IPS DF 19.7 (cell line): ENCODE results near the gene RCVRN.
"Not testable (repeated sequence)": the region's sequence is repeated elsewhere in the genome, so short reads cannot be mapped to it uniquely, and the experiment has no call there.

Experiments used
- DNase-seq: peaks from one replicate; pipeline ENCODE4 v3.0.0-alpha.2; 2013; ENCODE audit warnings: low read depth, low spot score

The RCVRN gene

GRCh38 chr17:9922012-9922848, 17.2 kb upstream of the RCVRN start:
- no peak for DNase-seq

DNA sequence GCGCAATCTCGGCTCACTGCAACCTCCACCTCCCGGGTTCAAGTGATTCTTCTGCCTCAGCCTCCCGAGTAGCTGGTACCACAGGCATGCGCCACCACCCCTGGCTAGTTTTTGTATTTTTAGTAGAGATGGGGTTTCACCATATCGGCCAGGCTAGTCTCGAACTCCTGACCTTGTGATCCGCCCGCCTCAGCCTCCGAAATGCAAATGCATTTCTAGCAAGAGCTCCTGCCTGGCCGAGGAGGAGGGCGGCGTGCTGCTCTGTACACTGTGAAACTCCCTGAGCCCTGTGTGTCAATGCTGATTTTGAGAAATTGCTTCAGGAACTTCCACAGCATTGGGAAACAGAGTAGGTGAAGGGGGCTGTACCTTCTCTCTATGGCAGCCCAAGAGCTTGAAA, 16.1 kb upstream of the RCVRN start:
- not testable (repeated sequence) for DNase-seq

- DNase-seq: no peak
These were observed 13.8 kb upstream of the RCVRN start for GRCh38 chr17:9918804-9919352.

- DNase-seq: no peak
These were observed 13.3 kb upstream of the RCVRN start for GRCh38 chr17:9918352-9918751.

- DNase-seq: no peak
These were observed 12.7 kb upstream of the RCVRN start for GRCh38 chr17:9917801-9918200.

DNA sequence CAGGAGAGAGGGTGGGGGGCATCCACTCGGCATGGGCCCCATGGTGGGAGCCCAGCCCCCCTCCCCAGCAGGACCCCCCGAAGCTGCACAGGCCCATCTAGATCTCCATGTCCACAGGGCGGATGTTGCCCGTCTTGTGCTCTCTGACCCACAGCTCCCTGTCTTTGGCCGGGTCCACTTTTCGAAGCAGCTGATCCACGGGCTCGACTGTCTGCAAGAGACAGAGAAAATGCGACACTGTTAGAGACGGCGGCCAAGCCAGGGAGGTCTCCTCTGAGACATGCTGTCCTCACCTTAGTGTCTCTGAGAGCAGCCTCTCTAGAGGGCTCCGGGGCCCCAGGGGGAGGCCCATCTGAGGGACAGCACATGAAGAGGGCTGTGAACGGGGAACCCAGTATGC, 12.1 kb upstream of the RCVRN start:
- DNase-seq: no peak

DNA sequence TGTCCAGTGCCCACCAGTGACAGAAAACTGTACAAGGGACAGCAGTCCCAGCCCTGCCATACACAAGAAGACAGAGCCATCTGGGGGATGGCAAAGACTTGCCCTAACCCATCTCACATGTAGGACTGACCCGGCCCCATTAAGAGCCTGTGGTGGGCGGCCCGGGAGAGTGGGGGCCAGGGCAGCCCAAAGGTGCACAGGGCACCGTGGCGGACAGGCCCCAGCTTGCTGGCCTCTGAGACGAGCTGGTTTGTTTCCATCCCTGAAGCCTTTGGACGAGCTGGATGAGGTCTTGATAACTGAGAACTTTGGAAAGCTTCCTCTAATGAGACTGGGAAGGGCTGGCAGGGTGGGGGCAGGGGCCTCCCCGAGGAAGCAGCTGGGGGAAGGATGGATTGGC, 11.0 kb upstream of the RCVRN start:
- DNase-seq: no peak

DNA sequence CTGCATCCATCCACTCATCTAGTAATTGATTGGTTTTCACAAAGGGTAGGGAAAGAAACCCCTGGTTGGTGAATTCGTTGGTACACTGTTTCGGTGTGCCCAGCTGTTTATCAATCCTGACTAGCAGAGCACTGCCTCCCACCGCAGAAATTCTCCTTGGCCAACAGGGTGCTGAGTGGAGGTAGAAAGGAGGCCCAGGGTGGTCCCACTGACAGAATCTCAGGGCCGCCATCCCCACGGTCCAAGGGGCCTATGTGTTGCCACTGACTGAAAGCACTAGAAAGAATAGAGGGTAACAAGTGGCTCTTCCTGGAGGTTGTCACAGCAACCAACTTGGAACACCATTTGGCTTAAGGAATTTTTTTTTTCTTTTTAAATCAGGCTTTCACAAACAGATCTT, 8.4 kb upstream of the RCVRN start:
- DNase-seq: no peak

GRCh38 chr17:9912121-9913099, 7.3 kb upstream of the RCVRN start:
- no peak for DNase-seq

DNA sequence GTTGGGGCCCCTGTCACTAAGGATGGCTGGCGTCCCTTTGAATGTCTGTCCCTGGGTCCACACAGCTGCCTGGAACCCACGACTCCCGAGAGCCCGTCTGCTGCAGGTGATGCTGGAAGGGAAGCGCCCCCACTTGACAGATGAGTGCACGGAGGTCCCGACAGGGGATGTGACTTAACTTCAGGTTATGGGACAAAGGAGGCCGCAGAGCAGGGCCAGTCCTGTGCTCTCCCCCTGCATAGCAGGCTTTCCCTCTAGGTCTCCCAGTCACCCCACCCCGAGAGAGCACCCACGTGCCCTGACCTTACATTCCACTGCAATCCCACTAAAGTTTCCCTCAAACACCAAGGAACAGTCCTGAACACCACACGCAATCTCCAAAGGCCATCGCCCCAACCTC, 6.0 kb upstream of the RCVRN start:
- DNase-seq: no peak

GRCh38 chr17:9908649-9909042, 3.6 kb upstream of the RCVRN start:
- DNase-seq: no peak

GRCh38 chr17:9907883-9908648, 3.0 kb upstream of the RCVRN start:
- no peak for DNase-seq

- no peak for DNase-seq
These were observed 2.1 kb upstream of the RCVRN start for GRCh38 chr17:9907131-9907530.

DNA sequence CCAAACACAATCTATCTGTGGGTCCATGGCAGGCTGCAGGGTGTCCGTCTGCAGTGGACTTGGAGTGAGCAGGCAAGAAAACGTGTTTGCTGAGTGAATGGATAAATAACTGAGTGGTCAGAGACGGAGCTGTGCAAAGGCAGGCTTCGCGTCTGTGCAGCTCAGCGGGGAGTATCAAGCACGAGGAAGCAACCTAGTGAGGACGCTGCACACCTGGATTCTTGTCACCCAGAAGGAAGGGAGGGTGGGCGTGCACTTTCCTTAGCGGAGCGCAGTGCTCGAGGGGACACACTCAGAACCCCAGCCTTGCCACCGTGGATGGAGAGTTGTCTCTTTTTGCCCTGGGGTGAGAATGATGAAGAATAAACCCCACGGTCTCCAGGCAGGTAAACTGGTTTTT, 1.5 kb upstream of the RCVRN start:
- DNase-seq: no peak

- DNase-seq: no peak
These were observed 831 bp upstream of the RCVRN start for GRCh38 chr17:9905902-9906301.

GRCh38 chr17:9904277-9905077, 594 bp downstream of the RCVRN start:
- no peak for DNase-seq

- DNase-seq: no peak
These were observed 3.0 kb downstream of the RCVRN start for GRCh38 chr17:9902120-9902519.

GRCh38 chr17:9900784-9901183, 4.3 kb downstream of the RCVRN start:
- no peak for DNase-seq

GRCh38 chr17:9900044-9900594, 5.0 kb downstream of the RCVRN start:
- no peak for DNase-seq

- no peak for DNase-seq
These were observed 5.6 kb downstream of the RCVRN start for GRCh38 chr17:9899280-9900043.
